Spleen (tissue), 11 donors: Measurements from ENCODE around the gene CEP164. TPM values are rescaled to one million over a fixed set of nuclear protein-coding genes. Genes with fewer than 3 reads are reported as not detected.
"Not testable (repeated sequence)": the region's sequence is repeated elsewhere in the genome, so short reads cannot be mapped to it uniquely, and the experiment has no call there.

ENCODE experiments used
- DNase-seq: peaks from one replicate; pipeline ENCODE4 v3.0.0-alpha.2; 2020
- H3K27ac ChIP-seq, 8 donors: fragments of 200-600 bp; sonication (generic) in 7 of 8; 1 replicate in 4 of 8; 2 replicates in 4 of 8; pipeline versions ENCODE4 v1.5.0 to v1.8.0; 2016 to 2021; ENCODE audit warnings: inconsistent platforms in 4 of 8, mild to moderate bottlenecking in 4 of 8, moderate library complexity in 1 of 8
- H3K27me3 ChIP-seq, 7 donors: fragments of 200-600 bp; sonication (generic) in 6 of 7; replicated peaks in 1 of 7; 1 replicate in 4 of 7; 2 replicates in 3 of 7; pipeline versions ENCODE4 v1.5.0 to v1.8.0; 2016 to 2021; ENCODE audit warnings: inconsistent platforms in 3 of 7, mild to moderate bottlenecking in 1 of 7
- H3K36me3 ChIP-seq, 6 donors: fragments of 200-600 bp; sonication (generic) in 5 of 6; 1 replicate in 4 of 6; 2 replicates in 2 of 6; pipeline versions ENCODE4 v1.5.0 to v1.8.0; 2016 to 2021; ENCODE audit warnings: inconsistent platforms in 2 of 6
- H3K4me1 ChIP-seq, 6 donors: fragments of 200-600 bp; sonication (generic) in 5 of 6; 1 replicate in 3 of 6; 2 replicates in 3 of 6; pipeline versions ENCODE4 v1.5.0 to v1.8.0; 2016 to 2021; ENCODE audit warnings: inconsistent platforms in 3 of 6
- H3K4me3 ChIP-seq, 8 donors: fragments of 200-600 bp; sonication (generic) in 7 of 8; 1 replicate in 4 of 8; 2 replicates in 4 of 8; pipeline versions ENCODE4 v1.5.0 to v1.8.0; 2016 to 2021; ENCODE audit warnings: inconsistent platforms in 4 of 8, mild to moderate bottlenecking in 4 of 8, moderate library complexity in 2 of 8
- H3K9me3 ChIP-seq, 8 donors: fragments of 200-600 bp; sonication (generic) in 7 of 8; 1 replicate in 4 of 8; 2 replicates in 4 of 8; pipeline versions ENCODE4 v1.5.0 to v1.8.0; 2016 to 2021; ENCODE audit warnings: inconsistent platforms in 4 of 8
- POLR2A ChIP-seq, 3 donors: fragments of 450-650 bp; IDR thresholded peaks; one replicate each; pipeline ENCODE4 v1.5.1; 2017; ENCODE audit warnings: antibody characterized with exemption in 3 of 3, mild to moderate bottlenecking in 1 of 3
- POLR2AphosphoS5 ChIP-seq, 3 donors: sonication (generic); formaldehyde crosslinking; IDR thresholded peaks; one replicate each; pipeline ENCODE4 v1.5.1; 2017; ENCODE audit warnings: antibody characterized with exemption in 3 of 3
- WGBS, 5 donors: extraction: QIAGEN DNeasy Blood & Tissue Kit in 3 of 5; methylation state at CpG; one replicate each; pipeline versions ENCODE4 v1.1.5 to v1.1.7; 2013 to 2018; 5-methylcytosine and 5-hydroxymethylcytosine counted together
- intact Hi-C: fragments of 100-400 bp; cut with DNase I; formaldehyde crosslinking; loops from one replicate; pipeline ENCODE4 v1.15.0; 2023; ENCODE audit warnings: low total_unique reads
- polyA plus RNA-seq, 3 donors: library from polyadenylated mRNA; stranded (reverse); fragments of 200-250 nt; gene quantifications; one replicate each; pipeline ENCODE4 v1.2.1, GENCODE V29; 2013
- total RNA-seq, 7 donors: library from RNA; depleted of rRNA in 3 of 7; stranded (reverse); fragments of >200 nt in 3 of 7; fragmentation: NEBNext Ultra II Directional in 4 of 7; extraction: Animal tissue kit (Norgen Biotek cat#: 25700) in 4 of 7; gene quantifications; one replicate each; pipeline versions ENCODE4 v1.1.0 to v1.2.1, GENCODE V29; 2016 to 2021
- TF ChIP-seq, protein P1 (sequence below), 11 experiments: fragments of 200-600 bp in 7 of 11; fragments of 450-650 bp in 4 of 11; sonication (generic) in 4 of 11; IDR thresholded peaks in 8 of 11; conservative IDR thresholded peaks in 3 of 11; 1 replicate in 7 of 11; 2 replicates in 4 of 11; pipeline versions ENCODE4 v1.4.0 to v1.8.0; 2016 to 2021; ENCODE audit warnings: antibody characterized with exemption in 11 of 11, inconsistent platforms in 4 of 11, mild to moderate bottlenecking in 1 of 11
- donor health status: healthy with polysubstance abuse.
- donor health status: DM: no; HTN: no; CAD: no; lungs with moderate emphysema.
- donor health status: DM: no; HTN: no; CAD: no.
- donor health status: Bipolar disorder and iron deficiency.
- donor health status: healthy.
- donor health status: DM: no; HTN: no; CAD: no.
- donor health status: DM: yes; HTN: yes; CAD: no.

CEP164 gene
- total and polyA plus RNA-seq, 10 donors, result 6.6 to 48.3 (median 27.5) TPM

DNA sequence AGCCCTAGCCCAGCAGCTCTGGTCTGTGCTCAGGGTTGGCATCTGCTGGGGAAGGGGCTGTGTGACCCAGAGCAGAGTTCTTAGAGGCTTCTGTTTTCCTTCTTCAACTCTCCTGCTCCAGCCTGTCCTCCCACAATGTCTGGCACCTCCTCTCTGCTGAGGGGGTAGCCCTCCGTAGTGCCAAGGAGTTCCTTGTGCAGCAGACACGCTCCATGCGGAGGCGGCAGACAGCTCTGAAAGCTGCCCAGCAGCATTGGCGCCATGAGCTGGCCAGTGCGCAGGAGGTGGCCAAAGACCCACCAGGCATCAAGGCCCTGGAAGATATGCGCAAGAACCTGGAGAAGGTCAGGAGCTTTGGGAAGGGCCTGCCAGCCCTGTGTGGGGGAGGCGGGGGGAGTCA, 69.3 kb downstream of the CEP164 start:
- no peak overlapping the region for H3K4me3 ChIP-seq
- TF ChIP-seq POLR2A (IDR thresholded peaks at IDR 0.05) (no peak), POLR2AphosphoS5 (IDR thresholded peaks at IDR 0.05) (no peak)
- TF ChIP-seq, protein P1, sequence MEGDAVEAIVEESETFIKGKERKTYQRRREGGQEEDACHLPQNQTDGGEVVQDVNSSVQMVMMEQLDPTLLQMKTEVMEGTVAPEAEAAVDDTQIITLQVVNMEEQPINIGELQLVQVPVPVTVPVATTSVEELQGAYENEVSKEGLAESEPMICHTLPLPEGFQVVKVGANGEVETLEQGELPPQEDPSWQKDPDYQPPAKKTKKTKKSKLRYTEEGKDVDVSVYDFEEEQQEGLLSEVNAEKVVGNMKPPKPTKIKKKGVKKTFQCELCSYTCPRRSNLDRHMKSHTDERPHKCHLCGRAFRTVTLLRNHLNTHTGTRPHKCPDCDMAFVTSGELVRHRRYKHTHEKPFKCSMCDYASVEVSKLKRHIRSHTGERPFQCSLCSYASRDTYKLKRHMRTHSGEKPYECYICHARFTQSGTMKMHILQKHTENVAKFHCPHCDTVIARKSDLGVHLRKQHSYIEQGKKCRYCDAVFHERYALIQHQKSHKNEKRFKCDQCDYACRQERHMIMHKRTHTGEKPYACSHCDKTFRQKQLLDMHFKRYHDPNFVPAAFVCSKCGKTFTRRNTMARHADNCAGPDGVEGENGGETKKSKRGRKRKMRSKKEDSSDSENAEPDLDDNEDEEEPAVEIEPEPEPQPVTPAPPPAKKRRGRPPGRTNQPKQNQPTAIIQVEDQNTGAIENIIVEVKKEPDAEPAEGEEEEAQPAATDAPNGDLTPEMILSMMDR (IDR thresholded peaks at IDR 0.05 in 8 of 11, conservative IDR thresholded peaks at IDR 0.05 in 3 of 11), result no peak
- H3K27ac ChIP-seq, result no peak overlapping the region
- peaks cover 2 to 82% (median 69%) of the 10 kb centered on the region in 6 donors for H3K36me3 ChIP-seq
- peaks cover 0 to 28% (median 22%) of the 10 kb centered on the region in 8 donors for H3K9me3 ChIP-seq
- H3K4me1 ChIP-seq, result no peaks in the 10 kb centered on the region
- no peak for DNase-seq
- 98 to 99% (median 99%) methylated on average over 8 of the region's 8 CpGs for WGBS, 5 donors
- no peaks in the 10 kb centered on the region for H3K27me3 ChIP-seq
- intact Hi-C loops, result no loop called here

DNA sequence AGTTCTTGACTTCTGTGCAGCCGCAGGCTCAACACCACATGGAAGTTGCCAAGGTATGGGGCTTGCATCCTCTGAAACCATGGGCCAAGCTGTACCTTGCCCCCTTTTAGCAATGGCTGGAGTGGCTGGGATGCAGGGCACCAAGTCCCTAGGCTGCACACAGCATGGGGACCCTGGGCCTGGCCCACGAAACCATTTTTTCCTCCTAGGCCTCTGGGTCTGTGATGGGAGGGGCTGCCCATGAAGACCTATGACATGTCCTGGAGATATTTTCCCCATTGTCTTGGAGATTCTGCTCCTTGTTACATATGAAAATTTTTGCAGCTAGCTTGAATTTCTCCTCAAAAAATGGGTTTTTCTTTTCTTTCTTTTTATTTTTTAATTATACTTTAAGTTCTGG, 71.0 kb downstream of the CEP164 start:
- WGBS, 5 donors, result 96 to 100% (median 97%) methylated on average over 2 of the region's 2 CpGs
- DNase-seq, H3K27me3 ChIP-seq, H3K27ac ChIP-seq, H3K4me1 ChIP-seq, H3K4me3 ChIP-seq, intact Hi-C loops: not testable (repeated sequence)
- peaks cover 0 to 28% (median 22%) of the 10 kb centered on the region in 8 donors for H3K9me3 ChIP-seq
- peaks cover 2 to 82% (median 56%) of the 10 kb centered on the region in 6 donors for H3K36me3 ChIP-seq

DNA sequence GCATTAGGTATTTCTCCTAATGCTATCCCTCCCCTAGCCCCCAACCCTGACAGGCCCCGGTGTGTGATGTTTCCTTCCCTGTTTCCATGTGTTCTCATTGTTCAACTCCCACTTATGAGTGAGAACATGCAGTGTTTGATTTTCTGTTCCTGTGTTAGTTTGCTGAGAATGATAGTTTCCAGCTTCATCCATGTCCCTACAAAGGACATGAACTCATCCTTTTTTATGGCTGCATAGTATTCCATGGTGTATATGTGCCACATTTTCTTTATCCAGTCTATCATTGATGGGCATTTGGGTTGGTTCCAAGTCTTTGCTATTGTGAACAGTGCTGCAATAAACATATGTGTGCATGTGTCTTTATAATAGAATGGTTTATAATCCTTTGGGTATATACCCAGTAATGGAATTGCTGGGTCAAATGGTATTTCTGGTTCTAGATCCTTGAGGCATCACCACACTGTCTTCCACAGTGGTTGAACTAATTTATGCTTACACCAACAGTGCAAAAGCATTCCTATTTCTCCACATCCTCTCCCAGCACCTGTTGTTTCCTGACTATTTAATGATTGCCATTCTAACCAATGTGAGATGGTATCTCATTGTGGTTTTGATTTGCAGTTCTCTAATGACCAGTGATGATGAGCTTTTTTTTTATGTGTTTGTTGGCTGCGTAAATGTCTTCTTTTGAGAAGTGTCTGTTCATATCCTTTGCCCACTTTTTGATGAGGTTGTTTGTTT, 71.6 kb downstream of the CEP164 start:
- H3K27me3 ChIP-seq, H3K4me3 ChIP-seq, DNase-seq, intact Hi-C loops, H3K4me1 ChIP-seq, H3K27ac ChIP-seq: not testable (repeated sequence)
- Histone ChIP-seq H3K36me3 (peaks cover 2 to 82% (median 53%) of the 10 kb centered on the region in 6 donors), H3K9me3 (peaks cover 0 to 28% (median 22%) of the 10 kb centered on the region in 8 donors)
- 94 to 98% (median 98%) methylated on average over 2 of the region's 2 CpGs for WGBS, 5 donors

DNA sequence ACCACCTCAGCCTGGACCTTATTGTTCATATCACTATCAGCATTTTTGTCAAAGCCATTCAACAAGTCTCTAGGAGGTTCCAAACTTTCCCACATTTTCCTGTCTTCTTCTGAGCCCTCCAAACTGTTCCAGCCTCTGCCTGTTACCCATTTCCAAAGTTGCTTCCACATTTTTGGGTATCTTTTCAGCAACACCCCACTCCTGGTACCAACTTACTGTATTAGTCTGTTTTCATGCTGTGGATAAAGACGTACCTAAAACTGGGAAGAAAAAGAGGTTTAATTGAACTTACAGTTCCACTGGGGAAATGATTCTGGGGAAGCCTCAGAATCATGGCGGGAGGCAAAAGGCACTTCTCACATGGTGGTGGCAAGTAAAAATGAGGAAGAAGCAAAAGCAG, 78.2 kb downstream of the CEP164 start:
- H3K4me3 ChIP-seq, intact Hi-C loops, H3K27me3 ChIP-seq, H3K4me1 ChIP-seq, DNase-seq, H3K27ac ChIP-seq: not testable (repeated sequence)
- 95 to 100% (median 97%) methylated on average over 2 of the region's 2 CpGs for WGBS, 5 donors
- Histone ChIP-seq H3K9me3 (peaks cover 0 to 27% (median 20%) of the 10 kb centered on the region in 8 donors), H3K36me3 (peaks cover 6 to 94% (median 50%) of the 10 kb centered on the region in 6 donors)

DNA sequence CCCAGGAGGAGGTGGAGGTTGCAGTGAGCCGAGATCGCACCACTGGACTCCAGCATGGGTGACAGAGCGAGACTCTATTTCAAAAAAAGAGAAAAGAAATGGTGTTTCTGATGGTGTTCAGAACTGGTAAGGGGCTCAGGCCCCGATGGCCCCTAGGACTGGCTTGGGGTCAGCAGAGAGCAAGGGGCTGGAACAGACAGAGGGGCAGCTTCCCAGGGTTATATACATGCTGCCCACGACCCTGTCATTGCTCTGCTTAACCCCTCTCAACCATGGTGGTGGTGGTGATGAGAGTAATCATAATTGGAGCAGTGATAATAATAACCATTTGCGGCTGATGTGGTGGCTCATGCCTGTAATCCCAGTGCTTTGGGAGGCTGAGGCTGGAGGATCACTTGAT, 79.4 kb downstream of the CEP164 start:
- H3K27ac ChIP-seq, result no peak overlapping the region
- H3K27me3 ChIP-seq, result no peaks in the 10 kb centered on the region
- peaks cover 0 to 27% (median 20%) of the 10 kb centered on the region in 8 donors for H3K9me3 ChIP-seq
- intact Hi-C loops, result no loop called here
- no peaks in the 10 kb centered on the region for H3K4me1 ChIP-seq
- WGBS, 5 donors, result 95 to 98% (median 98%) methylated on average over 6 of the region's 6 CpGs
- peaks cover 6 to 99% (median 56%) of the 10 kb centered on the region in 6 donors for H3K36me3 ChIP-seq
- H3K4me3 ChIP-seq, result no peak overlapping the region
- DNase-seq, result no peak
- TF ChIP-seq, protein P1 (IDR thresholded peaks at IDR 0.05 in 8 of 11, conservative IDR thresholded peaks at IDR 0.05 in 3 of 11), result no peak
- TF ChIP-seq POLR2A (IDR thresholded peaks at IDR 0.05), result no peak
- no peak for TF ChIP-seq POLR2AphosphoS5 (IDR thresholded peaks at IDR 0.05)
